GM19467 (cell line): Measurements from ENCODE around the gene CCDC32.

Experiments
- ATAC-seq: cut with Tn5 transposase; IDR thresholded peaks from one replicate; pipeline ENCODE4 v1.9.1; 2021; ENCODE audit warnings: mild to moderate bottlenecking, moderate library complexity; ENCODE audit not compliant: unreplicated experiment

CCDC32 gene

DNA sequence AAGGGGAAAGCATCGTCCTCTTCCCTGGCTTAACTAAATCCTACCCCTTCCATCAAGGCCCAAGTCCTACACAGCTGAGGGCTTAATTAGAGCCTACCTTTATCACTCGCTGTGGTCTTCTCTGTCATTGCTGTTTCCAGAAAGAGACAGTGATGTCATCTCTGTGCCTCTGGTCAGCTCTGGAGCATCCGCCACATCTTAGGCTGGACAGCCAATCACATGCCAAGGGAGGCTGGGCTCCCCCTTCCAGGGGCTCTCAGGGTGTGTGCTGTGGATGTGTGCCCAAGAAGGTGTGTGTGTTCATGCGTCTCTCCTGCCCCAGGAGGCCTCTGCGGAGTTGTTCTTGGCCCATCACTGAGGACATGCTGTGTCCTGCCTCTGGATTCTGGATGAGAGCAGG is 51.2 kb downstream of the CCDC32 start:
- ATAC-seq: no peak

DNA sequence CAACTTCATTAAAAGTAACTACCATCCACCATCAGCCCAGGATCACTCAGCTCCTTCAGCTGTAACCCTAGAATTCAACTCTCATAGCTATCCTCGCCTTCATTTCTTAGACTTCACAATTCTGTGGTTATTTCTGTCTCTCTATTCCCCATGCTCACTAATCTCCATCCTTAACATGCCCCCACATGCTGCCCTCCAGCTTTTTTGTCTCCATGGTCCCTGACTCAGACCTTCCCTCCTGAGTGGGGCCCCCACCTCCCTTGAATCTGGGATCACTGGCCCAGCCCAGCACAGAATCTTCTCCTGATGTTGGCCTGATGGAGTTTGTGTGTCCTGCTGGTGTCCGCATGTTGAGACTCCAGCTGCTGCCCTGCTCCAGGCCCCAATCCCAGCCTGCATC is 52.4 kb downstream of the CCDC32 start:
- ATAC-seq: no peak

DNA sequence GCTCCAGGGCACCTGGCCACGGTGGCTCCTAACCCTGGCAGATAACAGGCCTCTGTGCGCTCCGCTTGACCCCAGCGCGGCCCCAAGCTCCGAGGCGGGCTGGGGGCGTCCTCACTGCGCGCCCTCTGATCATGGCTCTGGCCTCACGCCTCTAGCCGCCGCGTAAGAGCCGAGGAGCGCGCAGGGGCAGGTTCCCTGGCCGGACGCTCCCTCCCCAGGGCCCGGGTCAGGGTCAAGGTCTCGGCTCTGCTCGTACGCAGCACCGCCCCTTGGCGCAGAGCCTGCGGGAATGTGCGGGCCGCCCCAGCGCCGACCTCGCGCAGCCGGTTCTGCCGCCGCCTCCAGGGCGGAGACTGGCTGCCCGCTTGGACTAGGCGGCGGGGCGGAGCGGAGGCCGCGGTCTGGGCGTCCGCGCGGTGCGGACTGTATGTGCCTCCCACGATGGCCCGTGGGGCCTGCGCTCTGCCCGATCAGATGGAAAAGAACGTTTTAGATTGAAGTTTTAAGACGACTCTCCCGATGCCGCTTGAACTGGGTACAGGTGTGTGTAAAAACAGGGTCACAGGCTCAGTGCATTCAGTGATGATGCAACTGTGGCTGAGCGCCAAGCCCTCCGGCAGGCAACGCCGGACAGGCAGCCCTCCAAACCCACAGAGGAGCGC is 53.2 kb downstream of the CCDC32 start:
- peak; percentile 35 for ATAC-seq

DNA sequence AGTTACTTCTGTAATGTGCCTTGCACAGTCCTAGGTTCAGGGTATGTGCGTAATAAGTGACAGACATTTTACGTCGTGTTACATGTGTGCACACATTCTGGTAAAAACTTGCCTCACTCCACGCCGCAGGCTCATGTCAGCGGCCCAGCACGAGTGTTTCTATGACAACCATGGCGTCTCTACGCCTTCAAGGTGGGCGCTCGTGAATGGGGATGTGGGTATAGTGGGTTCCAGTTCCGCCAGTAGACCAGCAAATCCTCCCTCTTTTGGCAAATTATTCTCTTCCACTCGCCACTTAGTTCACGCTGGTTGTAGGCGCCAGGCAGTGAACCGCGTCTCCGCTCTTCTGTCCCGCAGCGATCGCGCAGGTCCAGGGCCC is 53.8 kb downstream of the CCDC32 start:
- ATAC-seq: peak; percentile 59

DNA sequence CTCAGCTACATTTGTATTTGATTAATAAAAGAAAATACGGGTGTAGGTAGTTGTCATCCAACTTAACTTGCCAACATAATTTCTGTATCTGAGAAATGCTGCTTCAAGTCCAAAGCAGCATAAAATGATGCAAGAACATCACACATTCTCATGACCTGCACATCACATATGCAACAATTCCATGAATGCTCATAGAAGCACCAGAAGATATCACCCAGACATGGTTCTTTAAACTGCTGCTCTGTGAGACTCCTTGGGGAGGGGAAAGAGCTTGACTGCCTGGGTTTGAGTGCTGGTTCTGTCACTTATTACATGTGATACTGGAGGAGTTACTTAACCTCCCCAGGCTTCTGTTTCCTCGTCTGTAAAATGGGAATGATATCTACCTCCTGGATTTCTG is 54.6 kb downstream of the CCDC32 start:
- ATAC-seq: no peak

DNA sequence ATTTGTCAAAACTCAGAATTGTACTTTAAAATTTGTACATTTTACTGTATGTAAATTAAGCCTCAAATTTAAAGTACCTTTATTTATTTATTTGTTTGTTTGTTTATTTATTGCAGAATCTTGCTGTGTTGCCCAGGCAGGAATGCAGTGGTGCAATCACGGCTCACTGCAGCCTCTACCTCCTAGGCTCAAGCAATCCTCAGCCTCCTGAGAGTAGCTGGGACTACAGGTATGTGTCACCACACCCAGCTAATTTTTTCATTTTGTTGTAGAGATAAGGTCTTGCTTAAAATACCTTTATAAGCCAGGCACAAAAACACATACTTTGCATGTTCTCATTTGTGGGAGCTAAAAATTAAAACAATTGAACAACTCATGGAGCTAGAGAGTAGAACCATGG is 56.6 kb downstream of the CCDC32 start:
- ATAC-seq: no peak

DNA sequence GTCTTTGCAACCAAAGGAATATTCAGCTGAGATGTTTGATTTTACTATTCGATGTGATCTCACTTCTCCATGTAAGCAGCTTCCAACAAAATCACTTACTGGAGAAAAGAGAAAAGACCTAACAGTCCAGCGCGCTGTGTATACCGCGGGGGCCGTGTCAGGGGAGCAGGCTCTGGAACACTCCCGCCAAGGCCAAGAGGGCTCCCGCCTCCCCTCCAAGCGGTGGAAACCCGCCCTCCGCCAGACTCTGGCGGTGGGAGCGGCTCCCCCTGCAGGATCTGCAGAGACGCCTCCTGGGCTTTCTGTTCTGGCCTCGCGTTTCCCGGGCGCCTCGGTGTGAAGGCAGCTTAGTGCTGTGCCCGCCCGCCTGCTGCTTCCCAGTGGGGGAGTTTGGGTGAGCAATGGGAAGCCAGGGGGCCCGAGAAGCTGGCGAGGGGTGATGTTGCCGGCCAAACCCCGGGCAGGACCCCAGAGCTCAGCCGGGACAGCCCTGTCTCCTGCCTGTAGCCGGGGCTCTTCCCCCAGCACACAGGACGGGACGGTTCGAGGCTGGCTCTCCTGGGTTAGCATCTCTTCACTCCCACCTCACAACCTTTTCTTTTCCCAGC is 57.8 kb downstream of the CCDC32 start:
- no peak for ATAC-seq
